Natural killer cell (primary cell): ENCODE data around the gene LSM14A. TPM values are rescaled to one million over a fixed set of nuclear protein-coding genes. Genes with fewer than 3 reads are reported as not detected.

Source experiments
- ATAC-seq, 3 donors: fragments of 150-1000 bp in 2 of 3; fragments of 200-7000 bp in 1 of 3; cut with Tn5 transposase; 1 replicate in 1 of 3; 2 replicates in 2 of 3; pipeline ENCODE4 v1.10.0; 2021; ENCODE audit warnings: mild to moderate bottlenecking in 2 of 3, moderate library complexity in 2 of 3
- DNase-seq, 2 donors: peaks; one replicate each; pipeline versions ENCODE4 v3.0.0 to v3.0.0-alpha.2; 2013 to 2021; ENCODE audit warnings: mixed read lengths in 1 of 2
- H3K27ac ChIP-seq: one replicate; pipeline ENCODE4 v1.5.1; 2013; ENCODE audit warnings: mild to moderate bottlenecking, low read length
- H3K27me3 ChIP-seq: one replicate; pipeline ENCODE4 v1.6.1; 2013; ENCODE audit warnings: low read length; ENCODE audit not compliant: control insufficient read depth, insufficient read depth
- H3K36me3 ChIP-seq: one replicate; pipeline ENCODE4 v1.6.1; 2013; ENCODE audit warnings: low read length; ENCODE audit not compliant: control insufficient read depth, insufficient read depth
- H3K4me1 ChIP-seq: one replicate; pipeline ENCODE4 v1.6.1; 2013; ENCODE audit warnings: low read length; ENCODE audit not compliant: control insufficient read depth, insufficient read depth
- H3K4me3 ChIP-seq: one replicate; pipeline ENCODE4 v1.5.1; 2013; ENCODE audit warnings: low read length
- H3K9me3 ChIP-seq: one replicate; pipeline ENCODE4 v1.6.1; 2013; ENCODE audit warnings: low read length; ENCODE audit not compliant: control insufficient read depth, insufficient read depth
- H3K27ac Mint-ChIP-seq, 2 donors: one replicate each; pipeline ENCODE4 v1.8.0; 2022; ENCODE audit warnings: mild to moderate bottlenecking in 2 of 2, mixed read lengths in 2 of 2, moderate library complexity in 1 of 2
- H3K27me3 Mint-ChIP-seq, 2 donors: one replicate each; pipeline ENCODE4 v1.8.0; 2022; ENCODE audit warnings: low read depth in 2 of 2, mixed read lengths in 2 of 2
- H3K36me3 Mint-ChIP-seq: one replicate; pipeline ENCODE4 v1.8.0; 2022; ENCODE audit warnings: mixed read lengths
- H3K4me1 Mint-ChIP-seq, 2 donors: one replicate each; pipeline ENCODE4 v1.8.0; 2022; ENCODE audit warnings: mixed read lengths in 2 of 2
- H3K4me3 Mint-ChIP-seq: one replicate; pipeline ENCODE4 v1.8.0; 2022; ENCODE audit warnings: mild to moderate bottlenecking, moderate library complexity, mixed read lengths
- H3K9me3 Mint-ChIP-seq, 2 donors: one replicate each; pipeline ENCODE4 v1.8.0; 2022; ENCODE audit warnings: mixed read lengths in 2 of 2
- CTCF ChIP-seq: fragments of 200-600 bp; IDR thresholded peaks from one replicate; pipeline ENCODE4 v1.8.0; 2022; ENCODE audit warnings: antibody characterized with exemption
- WGBS: methylation state at CpG from one replicate; pipeline ENCODE4 v1.1.7; 2013; ENCODE audit warnings: missing lambda C conversion rate; ENCODE audit not compliant: insufficient coverage; 5-methylcytosine and 5-hydroxymethylcytosine counted together
- intact Hi-C: fragments of 100-400 bp; cut with micrococcal nuclease; formaldehyde crosslinking; loops from one replicate; pipeline ENCODE4 v1.14.2; 2022
- total RNA-seq, 4 donors: library from RNA; stranded (reverse); fragments of 120-200 nt in 1 of 4; gene quantifications; one replicate each; pipeline versions ENCODE4 v1.2.3 to v1.2.4, GENCODE V29; 2013 to 2022

Gene LSM14A
- total RNA-seq, 3 donors from 2014 or later (not counting 1 experiment from before 2014, with no cell fraction given): 201 to 246 (median 202) TPM

DNA sequence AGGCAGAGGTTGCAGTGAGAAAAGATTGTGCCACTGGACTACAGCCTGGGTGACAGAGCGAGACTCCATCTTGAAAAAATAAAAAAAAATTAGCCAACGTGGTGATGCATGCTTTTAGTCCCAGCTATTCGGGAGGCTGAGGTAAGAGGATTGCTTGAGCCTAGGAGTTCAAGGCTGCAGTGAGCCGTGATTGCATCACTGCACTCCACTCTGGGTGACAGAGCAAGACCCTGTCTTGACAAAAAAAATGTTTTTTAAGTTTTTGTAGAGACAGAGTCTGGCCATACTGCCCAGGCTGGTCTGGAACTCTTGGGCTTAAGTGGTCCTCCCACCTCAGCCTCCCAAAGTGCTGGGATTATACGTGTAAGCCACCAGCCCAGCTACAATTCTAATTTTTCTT lies 22.4 kb upstream of the LSM14A start:
- TF ChIP-seq CTCF: no peak
- no peaks in the 10 kb centered on the region for H3K27me3 ChIP-seq
- WGBS: 89% methylated on average over 5 of the region's 5 CpGs
- Mint-ChIP-seq H3K36me3 (no peaks in the 10 kb centered on the region), H3K9me3 (no peaks in the 10 kb centered on the region), H3K4me3 (no peak overlapping the region), H3K27me3 (peaks cover 0 to 8% of the 10 kb centered on the region in 2 donors), H3K27ac (no peak overlapping the region), H3K4me1 (no peaks in the 10 kb centered on the region)
- intact Hi-C loops: loop anchor here (5.0 kb wide), 1 partner anchor 373 kb away; no protein-coding TSS in a partner anchor
- no peak overlapping the region for H3K27ac ChIP-seq
- no peaks in the 10 kb centered on the region for H3K4me1 ChIP-seq
- no peaks in the 10 kb centered on the region for H3K36me3 ChIP-seq
- no peak overlapping the region for H3K4me3 ChIP-seq
- no peak for ATAC-seq
- no peak for DNase-seq
- no peaks in the 10 kb centered on the region for H3K9me3 ChIP-seq

- ATAC-seq (no peak), DNase-seq (no peak)
- Histone ChIP-seq H3K4me3 (no peak overlapping the region), H3K9me3 (no peaks in the 10 kb centered on the region), H3K27me3 (no peaks in the 10 kb centered on the region), H3K36me3 (no peaks in the 10 kb centered on the region), H3K4me1 (no peaks in the 10 kb centered on the region), H3K27ac (no peak overlapping the region)
- Mint-ChIP-seq H3K4me1 (no peaks in the 10 kb centered on the region), H3K4me3 (no peak overlapping the region), H3K9me3 (no peaks in the 10 kb centered on the region), H3K27me3 (peaks cover 0 to 8% of the 10 kb centered on the region in 2 donors), H3K27ac (no peak overlapping the region), H3K36me3 (no peaks in the 10 kb centered on the region)
- 81% methylated on average over 4 of the region's 4 CpGs for WGBS
- intact Hi-C loops: no loop called here
- TF ChIP-seq CTCF: no peak
These were observed 21.7 kb upstream of the LSM14A start for GRCh38 chr19:34150558-34150957.

DNA sequence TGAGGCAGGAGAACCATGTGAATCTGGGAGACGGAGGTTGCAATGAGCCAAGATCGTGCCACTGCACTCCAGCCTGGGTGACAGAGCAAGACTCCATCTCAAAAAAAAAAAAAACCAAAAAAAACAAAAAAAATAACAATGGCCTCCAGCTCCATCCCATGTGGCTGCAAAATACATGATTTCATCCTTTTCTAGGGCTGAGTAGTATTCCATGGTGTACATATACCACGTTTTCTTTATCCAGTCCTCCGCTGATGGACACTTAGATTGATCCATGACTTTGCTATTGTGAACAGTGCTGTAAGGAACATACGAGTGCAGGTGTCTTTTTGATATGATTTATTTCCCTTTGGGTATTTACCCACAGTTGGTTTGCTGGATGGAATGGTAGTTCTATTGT lies 20.9 kb upstream of the LSM14A start:
- DNase-seq: no peak
- no peak for ATAC-seq
- no peak overlapping the region for H3K27ac Mint-ChIP-seq
- peaks cover 0 to 8% of the 10 kb centered on the region in 2 donors for H3K27me3 Mint-ChIP-seq
- H3K4me3 Mint-ChIP-seq: no peak overlapping the region
- Histone ChIP-seq H3K27me3 (no peaks in the 10 kb centered on the region), H3K36me3 (no peaks in the 10 kb centered on the region), H3K27ac (no peak overlapping the region), H3K4me1 (no peaks in the 10 kb centered on the region), H3K9me3 (no peaks in the 10 kb centered on the region), H3K4me3 (no peak overlapping the region)
- H3K9me3 Mint-ChIP-seq: no peaks in the 10 kb centered on the region
- 95% methylated on average over 4 of the region's 5 CpGs for WGBS
- H3K36me3 Mint-ChIP-seq: no peaks in the 10 kb centered on the region
- intact Hi-C loops: no loop called here
- H3K4me1 Mint-ChIP-seq: no peaks in the 10 kb centered on the region
- TF ChIP-seq CTCF: no peak

DNA sequence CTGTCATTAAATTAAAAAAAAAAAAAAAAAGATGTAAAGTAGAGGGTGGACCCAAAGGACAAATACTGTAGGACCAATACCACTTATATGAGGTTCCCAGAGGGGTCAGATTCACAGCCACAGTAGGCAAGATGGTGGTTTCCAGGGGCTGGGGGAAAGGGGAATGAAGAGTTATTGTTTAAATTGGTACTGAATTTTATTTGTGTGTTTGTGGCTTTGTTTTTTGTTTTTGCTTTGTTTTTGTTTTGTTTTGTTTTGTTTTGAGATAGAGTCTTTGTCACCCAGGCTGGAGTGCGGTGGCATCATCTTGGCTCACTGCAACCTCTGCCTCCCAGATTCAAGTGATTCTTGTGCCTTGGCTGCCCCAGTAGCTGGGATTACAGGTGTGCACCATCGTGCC lies 17.9 kb upstream of the LSM14A start:
- no peaks in the 10 kb centered on the region for H3K4me1 Mint-ChIP-seq
- peaks cover 0 to 8% of the 10 kb centered on the region in 2 donors for H3K27me3 Mint-ChIP-seq
- no peak overlapping the region for H3K27ac ChIP-seq
- 93% methylated on average over 2 of the region's 2 CpGs for WGBS
- TF ChIP-seq CTCF: no peak
- H3K27ac Mint-ChIP-seq: no peak overlapping the region
- H3K4me3 Mint-ChIP-seq: no peak overlapping the region
- H3K4me1 ChIP-seq: no peaks in the 10 kb centered on the region
- intact Hi-C loops: no loop called here
- no peak for DNase-seq
- H3K27me3 ChIP-seq: no peaks in the 10 kb centered on the region
- ATAC-seq: no peak
- no peaks in the 10 kb centered on the region for H3K9me3 ChIP-seq
- H3K36me3 Mint-ChIP-seq: no peaks in the 10 kb centered on the region
- H3K4me3 ChIP-seq: no peak overlapping the region
- no peaks in the 10 kb centered on the region for H3K36me3 ChIP-seq
- no peaks in the 10 kb centered on the region for H3K9me3 Mint-ChIP-seq
